SU-DHL-6 (cell line): Measurements from ENCODE around the gene MRPL38.

Source experiments
- H2AFZ ChIP-seq: fragments of 200-600 bp; sonication (generic); 2 replicates; pipeline ENCODE4 v1.6.1; 2014; ENCODE audit warnings: low read depth, mild to moderate bottlenecking, moderate library complexity, mixed read lengths, antibody characterized with exemption, low read length; ENCODE audit not compliant: severe bottlenecking
- H3F3A ChIP-seq: fragments of 200-600 bp; shearing (Covaris generic); 2 replicates; pipeline ENCODE4 v1.6.0; 2016; ENCODE audit warnings: antibody characterized with exemption, mild to moderate bottlenecking; ENCODE audit not compliant: insufficient read depth
- H3K27ac ChIP-seq: fragments of 200-600 bp; sonication (generic); 2 replicates; pipeline ENCODE4 v1.5.1; 2016; ENCODE audit warnings: low read depth, mild to moderate bottlenecking, low read length, moderate library complexity, mixed read lengths
- H3K27me3 ChIP-seq: fragments of 200-600 bp; sonication (generic), shearing (Covaris generic); 2 replicates; pipeline ENCODE4 v1.6.0; 2014; ENCODE audit warnings: mild to moderate bottlenecking, low read length
- H3K36me3 ChIP-seq: fragments of 200-600 bp; sonication (generic); 2 replicates; pipeline ENCODE4 v1.6.1; 2014; ENCODE audit warnings: mild to moderate bottlenecking, low read length, mixed read lengths
- H3K4me2 ChIP-seq: fragments of 300-600, 200-600 bp; shearing (Covaris generic), sonication (generic); 2 replicates; pipeline ENCODE4 v1.6.0; 2014; ENCODE audit warnings: low read length, low read depth, mild to moderate bottlenecking; ENCODE audit not compliant: poor library complexity, severe bottlenecking
- H3K4me3 ChIP-seq: fragments of 200-600 bp; sonication (generic); 2 replicates; pipeline ENCODE4 v1.5.1; 2014; ENCODE audit warnings: antibody characterized with exemption, low read length, mild to moderate bottlenecking, mixed read lengths; ENCODE audit not compliant: insufficient read depth, poor library complexity, severe bottlenecking
- H3K79me2 ChIP-seq: fragments of 200-600 bp; sonication (generic); 2 replicates; pipeline ENCODE4 v1.6.1; 2014; ENCODE audit warnings: mild to moderate bottlenecking, low read length, moderate library complexity; ENCODE audit not compliant: insufficient read depth
- H3K9ac ChIP-seq: fragments of 200-600 bp; sonication (generic); 2 replicates; pipeline ENCODE4 v1.7.0; 2014; ENCODE audit warnings: mild to moderate bottlenecking, low read length
- H3K9me2 ChIP-seq: fragments of 200-600 bp; sonication (generic); replicated peaks from 2 replicates; pipeline ENCODE4 v1.6.1; 2014; ENCODE audit warnings: low read length; ENCODE audit not compliant: insufficient read depth
- H3K9me3 ChIP-seq: fragments of 200-600 bp; sonication (generic); 2 replicates; pipeline ENCODE4 v1.6.1; 2014; ENCODE audit warnings: low read length, mixed read lengths; ENCODE audit not compliant: insufficient read depth
- H4K20me1 ChIP-seq: fragments of 200-600 bp; sonication (generic); 2 replicates; pipeline ENCODE4 v1.6.1; 2014; ENCODE audit warnings: low read depth, mild to moderate bottlenecking, antibody characterized with exemption, low read length, moderate library complexity, mixed read lengths
- CTCF ChIP-seq: fragments of 200-600 bp; sonication (generic); IDR thresholded peaks from one replicate; pipeline ENCODE4 v1.5.1; 2017; ENCODE audit warnings: antibody characterized with exemption, mild to moderate bottlenecking, low read length, moderate library complexity; ENCODE audit not compliant: insufficient read depth, poor library complexity, severe bottlenecking
- EZH2phosphoT487 ChIP-seq: fragments of 200-600 bp; sonication (generic), shearing (Covaris generic); conservative IDR thresholded peaks from 2 replicates; pipeline ENCODE4 v1.6.1; 2018; ENCODE audit warnings: mild to moderate bottlenecking, antibody characterized with exemption, low read length, moderate library complexity, mixed read lengths

MRPL38 gene

GRCh38 chr17:75925103-75925502 lies 20.4 kb upstream of the MRPL38 start:
- no peak overlapping the region for H3K4me2 ChIP-seq
- H3K36me3 ChIP-seq: no peaks in the 10 kb centered on the region
- TF ChIP-seq CTCF (no peak), EZH2phosphoT487 (no peak)

DNA sequence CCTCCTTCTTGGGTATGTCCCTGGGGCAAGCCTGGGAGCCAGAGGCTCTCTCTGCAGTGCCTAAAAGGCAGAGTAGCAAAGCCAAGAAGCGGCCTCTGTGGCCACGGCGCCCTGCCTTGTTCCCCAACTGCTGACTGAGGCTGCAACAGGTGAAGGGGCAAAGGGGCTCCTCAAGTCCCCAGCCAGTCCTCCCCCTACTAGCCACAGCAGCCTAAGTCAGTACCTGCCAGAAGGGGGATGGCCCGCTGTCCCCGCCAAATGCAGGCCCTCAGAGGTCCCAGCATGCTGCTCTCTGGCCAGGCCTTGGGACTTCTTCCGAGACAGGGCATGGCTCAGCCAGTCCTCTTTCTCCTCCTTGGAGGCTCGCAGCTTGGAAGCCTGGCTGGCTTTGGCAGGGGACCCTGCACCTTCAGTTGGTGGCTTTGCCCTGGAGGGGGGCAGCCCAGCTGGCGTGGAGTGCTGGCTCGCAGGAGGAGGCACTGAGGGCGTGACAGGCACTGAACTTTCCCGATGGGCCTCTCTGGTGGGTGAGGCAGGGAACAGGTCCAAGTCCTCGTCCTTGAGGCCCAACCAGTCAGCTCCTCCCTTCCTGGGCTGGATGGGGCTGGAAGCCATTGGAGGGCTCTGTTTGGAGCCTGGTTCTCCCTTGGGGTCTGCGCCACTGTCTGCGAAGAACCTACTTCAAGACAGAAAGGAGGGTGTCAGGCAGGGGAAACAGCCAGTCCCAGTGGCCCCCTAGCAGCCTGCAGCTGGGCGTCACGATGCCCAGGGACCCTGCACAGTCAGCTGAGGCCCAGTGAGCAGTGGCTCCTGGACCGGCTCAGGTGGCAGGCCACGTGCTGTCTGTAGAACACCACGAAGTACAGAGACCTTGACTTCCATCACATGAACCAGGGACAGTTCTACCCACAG lies 18.5 kb upstream of the MRPL38 start:
- H3K9ac ChIP-seq: no peak overlapping the region
- no peak overlapping the region for H3K4me2 ChIP-seq
- H3K36me3 ChIP-seq: no peaks in the 10 kb centered on the region
- H3F3A ChIP-seq: no peaks in the 10 kb centered on the region
- no peaks in the 10 kb centered on the region for H4K20me1 ChIP-seq
- no peaks in the 10 kb centered on the region for H3K9me2 ChIP-seq
- H3K4me3 ChIP-seq: no peak overlapping the region
- no peaks in the 10 kb centered on the region for H3K79me2 ChIP-seq
- H2AFZ ChIP-seq: no peak overlapping the region
- no peak overlapping the region for H3K27ac ChIP-seq
- TF ChIP-seq EZH2phosphoT487 (no peak), CTCF (no peak)
- H3K27me3 ChIP-seq: no peaks in the 10 kb centered on the region
- no peaks in the 10 kb centered on the region for H3K9me3 ChIP-seq

More at GRCh38 chr17:75925103-75925502, 20.4 kb upstream of the MRPL38 start:
- no peak overlapping the region for H3K9ac ChIP-seq
- no peak overlapping the region for H3K4me3 ChIP-seq
- no peaks in the 10 kb centered on the region for H3K9me3 ChIP-seq
- H2AFZ ChIP-seq: no peak overlapping the region
- no peaks in the 10 kb centered on the region for H3K79me2 ChIP-seq
- no peaks in the 10 kb centered on the region for H3K27me3 ChIP-seq
- no peaks in the 10 kb centered on the region for H3F3A ChIP-seq
- H3K27ac ChIP-seq: no peak overlapping the region
- H3K9me2 ChIP-seq: no peaks in the 10 kb centered on the region
- H4K20me1 ChIP-seq: no peaks in the 10 kb centered on the region

- Histone ChIP-seq H3K4me2 (no peak overlapping the region), H4K20me1 (no peaks in the 10 kb centered on the region), H3K9ac (no peak overlapping the region), H3K27me3 (no peaks in the 10 kb centered on the region), H3K4me3 (no peak overlapping the region), H3K9me3 (no peaks in the 10 kb centered on the region), H3K27ac (no peak overlapping the region), H3K9me2 (no peaks in the 10 kb centered on the region), H3K79me2 (no peaks in the 10 kb centered on the region), H3K36me3 (no peaks in the 10 kb centered on the region), H3F3A (no peaks in the 10 kb centered on the region), H2AFZ (no peak overlapping the region)
- no peak for TF ChIP-seq EZH2phosphoT487
- TF ChIP-seq CTCF: no peak
Measured at GRCh38 chr17:75922173-75922961, 17.7 kb upstream of the MRPL38 start.
